H1 (cell line): Measurements from ENCODE around the gene BRI3BP. TPM values are rescaled to one million over a fixed set of nuclear protein-coding genes. Genes with fewer than 3 reads are reported as not detected.

Experiments used
- CTCF ChIA-PET: fragments of 300-600 bp; sonication (Branson Sonifier 250); formaldehyde crosslinking; loops from one replicate; lab custom pipeline; 2021; ENCODE audit not compliant: partially characterized antibody; lab: Charles Lee
- POLR2A ChIA-PET: fragments of 300-600 bp; sonication (Branson Sonifier 250); formaldehyde crosslinking; loops from one replicate; lab custom pipeline; 2021; ENCODE audit warnings: inconsistent platforms; ENCODE audit not compliant: partially characterized antibody; lab: Charles Lee
- DNase-seq, 2 experiments: peaks; one replicate each; pipeline versions ENCODE4 v3.0.0 to v3.0.0-alpha.2; 2010 to 2022; ENCODE audit warnings: low spot score in 2 of 2, low read depth in 1 of 2, mixed read lengths in 1 of 2
- FAIRE-seq: peaks from 2 replicates; lab custom pipeline; 2011; peaks lifted over from hg19 to GRCh38; lab: Jason Lieb, UNC
- H2AFZ ChIP-seq: 2 replicates; pipeline ENCODE4 v1.8.1; 2012; ENCODE audit warnings: low read length, inconsistent platforms
- H2AK5ac ChIP-seq: 2 replicates; pipeline ENCODE4 v1.6.1; 2013; ENCODE audit warnings: low read depth, low read length
- H2BK120ac ChIP-seq: replicated peaks from 2 replicates; pipeline ENCODE3; 2013; ENCODE audit warnings: low read depth, low read length, inconsistent platforms
- H2BK12ac ChIP-seq: 2 replicates; pipeline ENCODE4 v1.6.1; 2013; ENCODE audit warnings: low read depth, low read length
- H2BK15ac ChIP-seq: 2 replicates; pipeline ENCODE4 v1.6.1; 2013; ENCODE audit warnings: low read length
- H2BK20ac ChIP-seq: 2 replicates; pipeline ENCODE4 v1.6.1; 2013; ENCODE audit warnings: low read length
- H2BK5ac ChIP-seq: 2 replicates; pipeline ENCODE4 v1.6.1; 2013; ENCODE audit warnings: low read depth, low read length
- H3K14ac ChIP-seq: 2 replicates; pipeline ENCODE4 v1.6.1; 2013; ENCODE audit warnings: inconsistent platforms; ENCODE audit not compliant: insufficient read length
- H3K18ac ChIP-seq: 2 replicates; pipeline ENCODE4 v1.6.1; 2013; ENCODE audit warnings: low read length; ENCODE audit errors: extremely low read depth
- H3K23ac ChIP-seq: 2 replicates; pipeline ENCODE4 v1.6.1; 2013; ENCODE audit warnings: inconsistent platforms; ENCODE audit not compliant: insufficient read length
- H3K23me2 ChIP-seq: 2 replicates; pipeline ENCODE4 v1.6.1; 2013; ENCODE audit warnings: low read depth, low read length
- H3K27ac ChIP-seq: 2 replicates; pipeline ENCODE4 v1.6.1; 2011; ENCODE audit warnings: low read depth, low read length, inconsistent platforms
- H3K27me3 ChIP-seq, 4 experiments: replicated peaks in 1 of 4; 1 replicate in 1 of 4; 2 replicates in 3 of 4; pipeline versions ENCODE4 v1.6.1 to v1.8.1; 2011 to 2013; ENCODE audit warnings: low read length in 3 of 4, mild to moderate bottlenecking in 3 of 4, inconsistent platforms in 2 of 4, mixed read lengths in 2 of 4, moderate library complexity in 1 of 4; ENCODE audit not compliant: control insufficient read depth in 3 of 4, insufficient read depth in 3 of 4; ENCODE audit errors: extremely low read depth in 1 of 4
- H3K36me3 ChIP-seq, 4 experiments: 2 replicates each; pipeline versions ENCODE4 v1.6.1 to v1.8.1; 2011 to 2013; ENCODE audit warnings: mild to moderate bottlenecking in 4 of 4, low read length in 3 of 4, moderate library complexity in 2 of 4, control low read depth in 1 of 4, inconsistent platforms in 1 of 4; ENCODE audit not compliant: insufficient read depth in 4 of 4, control insufficient read depth in 2 of 4
- H3K4ac ChIP-seq: replicated peaks from 2 replicates; pipeline ENCODE3; 2013; ENCODE audit warnings: low read length, low read depth, mixed read lengths, inconsistent platforms; ENCODE audit not compliant: insufficient read length
- H3K4me1 ChIP-seq, 4 experiments: replicated peaks in 1 of 4; 1 replicate in 1 of 4; 2 replicates in 3 of 4; pipeline versions ENCODE4 v1.6.1 to v1.8.1; 2011 to 2013; ENCODE audit warnings: low read length in 3 of 4, inconsistent platforms in 2 of 4, mixed read lengths in 1 of 4; ENCODE audit not compliant: insufficient read depth in 4 of 4, control insufficient read depth in 3 of 4
- H3K4me2 ChIP-seq, 2 experiments: 2 replicates each; pipeline versions ENCODE4 v1.6.1 to v1.8.1; 2011 to 2013; ENCODE audit warnings: low read depth in 2 of 2, low read length in 2 of 2, control low read depth in 1 of 2, inconsistent platforms in 1 of 2, mild to moderate bottlenecking in 1 of 2; ENCODE audit not compliant: insufficient read depth in 1 of 2
- H3K4me3 ChIP-seq, 4 experiments: fragments of 200-600, 300-600 bp in 1 of 4; sonication (generic), shearing (Covaris generic), sonication (Bioruptor Twin) in 1 of 4; 2 replicates each; pipeline versions ENCODE4 v1.5.1 to v1.8.1; 2011 to 2016; ENCODE audit warnings: low read length in 4 of 4, low read depth in 3 of 4, control low read depth in 2 of 4, inconsistent platforms in 2 of 4, mild to moderate bottlenecking in 2 of 4, mixed read lengths in 1 of 4, moderate library complexity in 1 of 4; ENCODE audit not compliant: insufficient read depth in 2 of 4; ENCODE audit errors: extremely low read depth in 1 of 4
- H3K56ac ChIP-seq: replicated peaks from 2 replicates; pipeline ENCODE3; 2013; ENCODE audit warnings: low read depth, mild to moderate bottlenecking, mixed read lengths, low read length, inconsistent platforms; ENCODE audit not compliant: insufficient read length
- H3K79me1 ChIP-seq: 2 replicates; pipeline ENCODE4 v1.6.1; 2013; ENCODE audit warnings: low read depth, low read length, control low read depth
- H3K79me2 ChIP-seq, 2 experiments: 2 replicates each; pipeline versions ENCODE4 v1.6.1 to v1.8.1; 2012 to 2013; ENCODE audit warnings: low read length in 2 of 2, mild to moderate bottlenecking in 2 of 2, inconsistent platforms in 1 of 2; ENCODE audit not compliant: insufficient read depth in 2 of 2, control insufficient read depth in 1 of 2
- H3K9ac ChIP-seq, 4 experiments: replicated peaks in 1 of 4; 1 replicate in 1 of 4; 2 replicates in 3 of 4; pipeline versions ENCODE4 v1.6.1 to v1.8.1; 2011 to 2013; ENCODE audit warnings: low read depth in 3 of 4, low read length in 3 of 4, control low read depth in 2 of 4, mild to moderate bottlenecking in 2 of 4, moderate library complexity in 2 of 4, inconsistent platforms in 1 of 4; ENCODE audit errors: extremely low read depth in 1 of 4
- H3K9me3 ChIP-seq, 2 experiments: 2 replicates each; pipeline versions ENCODE4 v1.6.1 to v1.8.1; 2012 to 2013; ENCODE audit warnings: mild to moderate bottlenecking in 2 of 2, moderate library complexity in 2 of 2, control low read depth in 1 of 2, inconsistent platforms in 1 of 2, low read depth in 1 of 2, low read length in 1 of 2, mixed read lengths in 1 of 2; ENCODE audit not compliant: insufficient read depth in 2 of 2
- H4K20me1 ChIP-seq, 2 experiments: replicated peaks in 1 of 2; 2 replicates each; pipeline versions ENCODE3 to v1.8.1; 2011 to 2013; ENCODE audit warnings: inconsistent platforms in 2 of 2, low read length in 2 of 2, mild to moderate bottlenecking in 1 of 2; ENCODE audit not compliant: insufficient read depth in 2 of 2, control insufficient read depth in 1 of 2
- H4K5ac ChIP-seq: 2 replicates; pipeline ENCODE4 v1.6.1; 2013; ENCODE audit warnings: low read length, low read depth, mixed read lengths, inconsistent platforms; ENCODE audit not compliant: insufficient read length
- H4K8ac ChIP-seq: 2 replicates; pipeline ENCODE4 v1.8.0; 2013; ENCODE audit warnings: mild to moderate bottlenecking, moderate library complexity, low read length, inconsistent platforms; ENCODE audit not compliant: insufficient read depth; ENCODE audit errors: extremely low read depth
- H4K91ac ChIP-seq: replicated peaks from 2 replicates; pipeline ENCODE3; 2013; ENCODE audit warnings: low read length, mixed read lengths, inconsistent platforms; ENCODE audit not compliant: insufficient read length
- BACH1 ChIP-seq: IDR thresholded peaks from 2 replicates; pipeline ENCODE4 v1.6.1; 2012; ENCODE audit warnings: low read length, improper control_type of control experiment
- CBX5 ChIP-seq: fragments of 300-800, 300-1000 bp; sonication (generic); IDR thresholded peaks from 2 replicates; pipeline ENCODE4 v1.7.1; 2016; ENCODE audit warnings: antibody characterized with exemption, low read length, low read depth
- CBX8 ChIP-seq: fragments of 300-800, 300-1000 bp; sonication (generic); IDR thresholded peaks from 2 replicates; pipeline ENCODE4 v1.7.1; 2016; ENCODE audit warnings: low read depth, low read length, borderline replicate concordance
- CREB1 ChIP-seq: IDR thresholded peaks from 2 replicates; pipeline ENCODE4 v1.6.1; 2012; ENCODE audit warnings: inconsistent platforms
- CTCF ChIP-seq, 3 experiments: IDR thresholded peaks; 1 replicate in 2 of 3; 2 replicates in 1 of 3; pipeline versions ENCODE4 v1.5.1 to v1.6.1; 2011; ENCODE audit warnings: low read length in 3 of 3, mild to moderate bottlenecking in 3 of 3, inconsistent platforms in 2 of 3, low read depth in 1 of 3, moderate library complexity in 1 of 3; ENCODE audit not compliant: insufficient read depth in 1 of 3; ENCODE audit errors: control extremely low read depth in 1 of 3
- EP300 ChIP-seq, 2 experiments: IDR thresholded peaks; 1 replicate in 1 of 2; 2 replicates in 1 of 2; pipeline ENCODE4 v1.6.1; 2011 to 2012; ENCODE audit warnings: low read depth in 2 of 2, low read length in 2 of 2, mild to moderate bottlenecking in 2 of 2, borderline replicate concordance in 1 of 2, inconsistent platforms in 1 of 2, moderate library complexity in 1 of 2
- PHF8 ChIP-seq: fragments of 200-600 bp; sonication (generic); conservative IDR thresholded peaks from 2 replicates; pipeline ENCODE4 v1.7.1; 2012; ENCODE audit warnings: low read depth, mild to moderate bottlenecking, inconsistent platforms, low read length, moderate library complexity
- RAD21 ChIP-seq, 2 experiments: IDR thresholded peaks in 1 of 2; conservative IDR thresholded peaks in 1 of 2; 2 replicates each; pipeline ENCODE4 v1.6.1; 2011; ENCODE audit warnings: low read depth in 2 of 2, low read length in 2 of 2, improper control_type of control experiment in 1 of 2, inconsistent platforms in 1 of 2, mild to moderate bottlenecking in 1 of 2, moderate library complexity in 1 of 2
- RXRA ChIP-seq: IDR thresholded peaks from 2 replicates; pipeline ENCODE4 v1.6.1; 2011; ENCODE audit warnings: low read depth, mild to moderate bottlenecking, low read length, moderate library complexity; ENCODE audit not compliant: insufficient read depth
- TAF7 ChIP-seq: optimal IDR thresholded peaks from 2 replicates; pipeline ENCODE3; 2011; ENCODE audit warnings: low read depth, mild to moderate bottlenecking, inconsistent platforms, low read length, moderate library complexity, borderline replicate concordance
- WGBS, 2 experiments: shearing (Covaris generic) in 1 of 2; methylation state at CpG; one replicate each; pipeline versions ENCODE4 v1.1.6 to v1.1.7; 2013 to 2015; ENCODE audit warnings: low lambda C conversion rate in 2 of 2, mixed read lengths in 2 of 2, inconsistent platforms in 1 of 2, low coverage in 1 of 2, missing lambda C conversion rate in 1 of 2; ENCODE audit not compliant: insufficient replicate concordance in 2 of 2, insufficient coverage in 1 of 2, insufficient read length in 1 of 2; ENCODE audit errors: extremely low coverage in 1 of 2, missing lambda C conversion rate in 1 of 2; 5-methylcytosine and 5-hydroxymethylcytosine counted together
- polyA plus RNA-seq, 7 experiments: library from polyadenylated mRNA; depleted of rRNA in 3 of 7; stranded (reverse) in 5 of 7; unstranded in 2 of 7; fragments of >200 nt in 5 of 7; fragments of 200-250 nt in 2 of 7; gene quantifications; 1 replicate in 5 of 7; 2 replicates in 1 of 7; 4 replicates in 1 of 7; pipeline versions ENCODE4 v1.2.1 to v1.2.3, GENCODE V29; 2011 to 2013; ENCODE audit warnings: missing spikeins in 2 of 7, mixed read lengths in 2 of 7
- total RNA-seq: library from RNA; stranded (reverse); fragmentation: NEBNext Ultra II Directional; extraction: Animal tissue kit (Norgen Biotek cat#: 25700); gene quantifications from 2 replicates; pipeline ENCODE4 v1.2.1, GENCODE V29; 2021

Gene BRI3BP
- total and polyA plus RNA-seq, 2 of the 8 experiments (the other 6 are each of a cell fraction or from before 2014, with no cell fraction given): 5.4 to 14.2 TPM

GRCh38 chr12:125005652-125006051 lies 12.2 kb downstream of the BRI3BP start:
- H4K91ac ChIP-seq: no peak overlapping the region
- H3K4me2 ChIP-seq: no peak overlapping the region
- no peak overlapping the region for H3K23ac ChIP-seq
- H3K27me3 ChIP-seq: no peaks in the 10 kb centered on the region
- 93% methylated on average over 13 of the region's 14 CpGs; no CpG with 5 or more reads in 1 of the 2 experiments for WGBS, 2 experiments
- DNase-seq: no peak
- no peak overlapping the region for H2AFZ ChIP-seq
- no peak overlapping the region for H2AK5ac ChIP-seq
- no peak overlapping the region for H3K18ac ChIP-seq
- H3K79me1 ChIP-seq: peaks cover 6% of the 10 kb centered on the region
- no peak overlapping the region for H3K27ac ChIP-seq
- H2BK20ac ChIP-seq: no peak overlapping the region
- no peak overlapping the region for H3K56ac ChIP-seq
- no peak overlapping the region for H3K9ac ChIP-seq
- ChIA-PET POLR2A (interaction anchor here (0.8 kb wide), 1 partner anchor 19 kb away, joined by 3 read pairs; no protein-coding TSS in a partner anchor), CTCF (interaction anchor here (0.6 to 1.5 kb wide), 4 partner anchors 10 to 1365 kb away, joined by 3 to 7 read pairs (median 4); no protein-coding TSS in a partner anchor)
- peaks cover 3 to 68% of the 10 kb centered on the region in 2 experiments; a peak in 3 of 4 replicates for H3K79me2 ChIP-seq
- no peaks in the 10 kb centered on the region for H3K4me1 ChIP-seq
- H3K4ac ChIP-seq: no peak overlapping the region
- H4K5ac ChIP-seq: no peak overlapping the region
- FAIRE-seq: no peak
- no peak overlapping the region for H3K4me3 ChIP-seq
- H4K8ac ChIP-seq: no peak overlapping the region
- H2BK15ac ChIP-seq: no peak overlapping the region
- no peak overlapping the region for H2BK5ac ChIP-seq
- no peak overlapping the region for H3K14ac ChIP-seq
- H4K20me1 ChIP-seq: peaks cover 6% of the 10 kb centered on the region in 2 experiments
- H2BK12ac ChIP-seq: no peak overlapping the region
- H2BK120ac ChIP-seq: no peak overlapping the region
- no peaks in the 10 kb centered on the region for H3K9me3 ChIP-seq
- no peaks in the 10 kb centered on the region for H3K23me2 ChIP-seq
- H3K36me3 ChIP-seq: no peaks in the 10 kb centered on the region
- TF ChIP-seq CTCF (IDR thresholded peaks at IDR 0.05; ENCODE audit: control extremely low read depth in 1 of 3, insufficient read depth in 1 of 3, low read depth in 1 of 3, low read length in 3 of 3): no peak
- TF ChIP-seq EP300 (IDR thresholded peaks at IDR 0.05; ENCODE audit: borderline replicate concordance in 1 of 2, low read depth in 2 of 2, low read length in 2 of 2): no peak
- TF ChIP-seq RXRA: no peak
- TF ChIP-seq CREB1: no peak
- no peak for TF ChIP-seq PHF8
- TF ChIP-seq CBX8: no peak
- no peak for TF ChIP-seq TAF7
- TF ChIP-seq CBX5: no peak
- no peak for TF ChIP-seq RAD21 (IDR thresholded peaks at IDR 0.05 in 1 of 2, conservative IDR thresholded peaks at IDR 0.05 in 1 of 2; ENCODE audit: low read depth in 2 of 2, low read length in 2 of 2)
- no peak for TF ChIP-seq BACH1
